GM18498 (cell line): ENCODE data around the gene AFAP1L1.

Experiments used
- ATAC-seq: cut with Tn5 transposase; IDR thresholded peaks from one replicate; pipeline ENCODE4 v1.9.1; 2021; ENCODE audit warnings: mild to moderate bottlenecking, moderate library complexity; ENCODE audit not compliant: unreplicated experiment

Gene AFAP1L1

GRCh38 chr5:149283626-149284480 is 12.2 kb downstream of the AFAP1L1 start:
- no peak for ATAC-seq

- no peak for ATAC-seq
Measured at GRCh38 chr5:149284501-149284900, 12.8 kb downstream of the AFAP1L1 start.

- no peak for ATAC-seq
Measured at GRCh38 chr5:149285153-149285552, 13.5 kb downstream of the AFAP1L1 start.

DNA sequence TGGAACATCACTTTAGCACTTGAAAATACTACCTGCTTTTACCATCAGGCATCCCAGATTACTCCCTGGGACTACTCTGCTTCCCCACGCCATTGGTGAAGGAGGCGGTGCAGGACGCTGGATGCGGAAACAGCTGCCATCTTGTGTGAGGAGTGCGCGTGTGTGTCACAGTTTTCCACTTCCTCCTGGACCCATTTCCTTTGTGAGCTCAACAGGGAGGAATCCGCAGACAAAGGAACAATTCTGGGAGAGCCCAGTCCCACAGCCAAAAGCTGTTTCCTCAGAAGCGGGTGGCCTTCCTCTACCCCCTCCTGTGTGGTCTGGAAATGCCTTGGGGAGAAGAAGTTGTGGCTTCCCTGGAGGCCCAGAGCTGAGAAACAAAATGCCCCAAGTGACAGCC is 16.8 kb downstream of the AFAP1L1 start:
- no peak for ATAC-seq

GRCh38 chr5:149289301-149289700 is 17.6 kb downstream of the AFAP1L1 start:
- ATAC-seq: no peak

DNA sequence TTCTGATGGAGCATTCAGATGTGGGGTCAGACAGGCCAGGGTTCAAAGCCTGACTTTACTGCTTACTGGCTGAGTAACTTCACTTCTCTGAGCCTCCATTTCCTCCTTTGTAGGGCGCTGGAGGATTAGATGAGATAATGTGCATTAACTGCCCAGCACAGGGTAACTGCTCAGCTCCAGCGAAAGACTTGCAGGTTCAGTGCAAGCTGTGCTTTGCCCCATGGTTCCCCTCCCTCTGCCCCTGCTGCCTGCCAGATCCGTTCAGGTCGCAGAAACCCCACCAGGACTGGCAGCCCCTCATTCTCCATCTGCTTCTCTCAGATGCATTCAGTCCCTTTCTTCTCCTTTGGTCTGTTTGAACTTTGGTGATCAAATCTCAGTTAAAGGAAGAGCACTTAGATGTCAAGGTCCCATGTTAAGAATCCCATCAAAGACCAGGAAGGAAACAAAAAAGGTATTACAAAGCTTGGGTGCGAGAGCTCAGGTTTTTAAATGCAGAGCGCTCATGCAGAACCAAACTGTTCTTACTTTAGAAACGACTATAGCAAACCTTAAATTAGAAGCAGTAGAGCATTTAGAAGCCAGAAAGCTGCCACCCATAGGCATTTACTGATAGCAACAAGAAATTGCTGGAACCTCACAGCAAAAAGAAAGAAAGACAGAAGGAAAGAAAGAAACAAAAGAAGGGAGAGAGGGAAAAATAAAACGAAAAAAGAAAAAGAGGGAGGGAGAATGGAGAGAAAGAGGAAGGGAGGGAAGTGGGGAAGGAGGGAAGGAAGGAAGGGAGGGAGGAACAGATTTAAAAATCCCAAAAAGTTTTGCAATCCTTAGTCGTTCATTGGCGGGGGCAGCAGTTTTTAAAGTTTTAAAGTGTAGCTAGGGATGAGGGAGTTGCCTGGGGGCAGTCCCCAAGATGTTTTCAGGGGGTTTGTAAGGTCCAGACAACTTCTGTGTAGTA is 23.5 kb downstream of the AFAP1L1 start:
- no peak for ATAC-seq

GRCh38 chr5:149297340-149298025 is 25.8 kb downstream of the AFAP1L1 start:
- ATAC-seq: no peak

GRCh38 chr5:149298163-149298562 is 26.5 kb downstream of the AFAP1L1 start:
- no peak for ATAC-seq

GRCh38 chr5:149298842-149299404 is 27.3 kb downstream of the AFAP1L1 start:
- no peak for ATAC-seq

- no peak for ATAC-seq
Measured at GRCh38 chr5:149299451-149300054, 27.9 kb downstream of the AFAP1L1 start.

- ATAC-seq: no peak
Measured at GRCh38 chr5:149300441-149300840, 28.8 kb downstream of the AFAP1L1 start.

DNA sequence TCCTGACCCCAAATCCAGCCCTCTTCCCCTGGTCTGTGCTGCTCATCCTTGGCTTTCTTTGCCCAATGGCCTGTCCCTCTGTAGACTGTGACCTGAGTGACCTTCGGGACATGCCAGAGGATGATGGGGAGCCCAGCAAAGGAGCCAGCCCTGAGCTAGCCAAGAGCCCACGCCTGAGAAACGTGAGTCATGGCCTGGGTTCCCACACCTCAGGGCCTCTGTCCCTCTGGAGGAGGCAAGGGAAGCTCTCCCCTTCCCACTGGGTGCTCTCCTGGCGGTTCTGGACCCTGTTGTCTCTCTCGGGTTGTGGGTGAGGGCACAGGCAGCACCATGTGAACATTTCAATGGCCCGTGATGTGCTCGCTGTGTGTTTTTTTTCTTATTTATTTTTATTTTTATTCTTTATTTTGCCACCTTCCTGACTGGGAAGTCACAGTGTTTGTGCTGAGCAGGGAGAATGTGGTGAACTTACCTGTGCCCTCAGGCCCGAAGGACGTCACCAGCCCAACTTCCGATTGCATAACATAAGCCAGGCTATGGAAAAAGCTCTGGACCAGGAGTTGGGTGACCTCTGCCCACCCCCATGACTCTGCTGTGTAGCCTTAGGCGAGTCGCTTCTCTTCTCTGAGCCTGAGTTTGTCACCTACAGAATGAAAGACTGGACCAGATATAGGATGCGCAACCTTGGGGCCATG is 29.5 kb downstream of the AFAP1L1 start:
- ATAC-seq: no peak

GRCh38 chr5:149301744-149302380 is 30.2 kb downstream of the AFAP1L1 start:
- no peak for ATAC-seq

GRCh38 chr5:149302641-149303040 is 31.0 kb downstream of the AFAP1L1 start:
- no peak for ATAC-seq

GRCh38 chr5:149303210-149303609 is 31.6 kb downstream of the AFAP1L1 start:
- ATAC-seq: no peak

DNA sequence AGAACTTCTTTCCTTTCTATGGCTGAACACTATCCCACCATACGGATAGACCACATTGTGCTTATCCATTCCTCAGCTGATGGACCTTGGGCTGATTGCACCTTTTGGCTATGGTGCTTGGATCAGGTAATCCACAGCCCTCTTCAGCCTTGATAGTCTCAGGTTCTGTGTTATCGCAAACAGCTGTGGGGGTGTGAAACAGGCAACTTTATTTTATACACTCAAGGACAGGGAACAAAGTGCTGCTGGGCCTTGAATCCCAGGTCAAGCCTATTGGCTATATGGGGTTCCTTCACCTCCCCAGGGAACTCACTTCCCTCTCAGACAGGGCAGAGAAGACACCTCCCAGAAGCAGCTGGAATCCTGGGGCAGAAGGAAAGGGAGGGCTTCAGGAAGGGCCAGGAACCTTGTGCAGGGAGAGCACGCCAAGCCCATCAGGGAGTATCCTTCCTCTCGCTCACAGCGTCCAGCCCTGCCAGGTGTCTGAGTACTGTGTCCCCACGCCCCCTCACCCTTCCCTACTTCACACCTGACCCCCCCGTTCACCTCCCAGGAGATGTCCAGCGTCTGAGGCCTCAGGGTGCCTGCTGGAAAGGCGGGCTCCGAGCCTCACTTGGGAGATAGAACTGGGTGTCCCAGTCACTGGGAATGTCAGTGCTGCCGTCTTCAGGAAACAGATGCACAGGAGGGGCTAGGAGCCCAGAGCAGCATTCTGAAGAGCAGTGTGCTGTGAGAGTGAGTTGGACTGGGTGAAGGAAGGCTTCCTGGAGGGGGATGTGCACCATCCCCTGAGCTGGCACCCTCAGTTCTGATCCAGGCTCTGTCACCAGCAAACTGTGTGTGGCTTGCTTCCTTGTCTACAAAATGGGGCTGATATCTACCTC is 32.8 kb downstream of the AFAP1L1 start:
- ATAC-seq: no peak

GRCh38 chr5:149309354-149309753 is 37.7 kb downstream of the AFAP1L1 start:
- ATAC-seq: no peak

GRCh38 chr5:149310488-149310887 is 38.8 kb downstream of the AFAP1L1 start:
- no peak for ATAC-seq
